NCI-H146 (cell line): ENCODE results near the gene TMEM163.
"Not testable (repeated sequence)": the region's sequence is repeated elsewhere in the genome, so short reads cannot be mapped to it uniquely, and the experiment has no call there.

Source experiments
- DNase-seq: peaks from one replicate; lab custom pipeline; 2025; lab: John Stamatoyannopoulos, UW

TMEM163 gene

GRCh38 chr2:134581877-134582546 is 136.8 kb downstream of the TMEM163 start:
- no peak for DNase-seq

- DNase-seq = no peak
These were observed 140.5 kb downstream of the TMEM163 start for GRCh38 chr2:134578316-134578715.

GRCh38 chr2:134576478-134576877 is 142.3 kb downstream of the TMEM163 start:
- no peak for DNase-seq

GRCh38 chr2:134575888-134576287 is 142.9 kb downstream of the TMEM163 start:
- no peak for DNase-seq

GRCh38 chr2:134574611-134575330 is 144.0 kb downstream of the TMEM163 start:
- DNase-seq = peak; percentile 52

- no peak for DNase-seq
These were observed 145.1 kb downstream of the TMEM163 start for GRCh38 chr2:134573724-134574123.

GRCh38 chr2:134573085-134573370 is 145.8 kb downstream of the TMEM163 start:
- no peak for DNase-seq

- DNase-seq = no peak
These were observed 146.3 kb downstream of the TMEM163 start for GRCh38 chr2:134572314-134573084.

GRCh38 chr2:134570676-134571075 is 148.1 kb downstream of the TMEM163 start:
- no peak for DNase-seq

- DNase-seq = no peak
These were observed 150.4 kb downstream of the TMEM163 start for GRCh38 chr2:134568413-134568812.

GRCh38 chr2:134567666-134568065 is 151.1 kb downstream of the TMEM163 start:
- no peak for DNase-seq

GRCh38 chr2:134564955-134565354 is 153.8 kb downstream of the TMEM163 start:
- not testable (repeated sequence) for DNase-seq

GRCh38 chr2:134564549-134564948 is 154.3 kb downstream of the TMEM163 start:
- DNase-seq = no peak

- DNase-seq = peak; percentile 98
These were observed 160.5 kb downstream of the TMEM163 start for GRCh38 chr2:134558208-134558830.

GRCh38 chr2:134555411-134555810 is 163.4 kb downstream of the TMEM163 start:
- peak; percentile 49 for DNase-seq

- DNase-seq = no peak
These were observed 165.1 kb downstream of the TMEM163 start for GRCh38 chr2:134553657-134554056.

- no peak for DNase-seq
These were observed 168.1 kb downstream of the TMEM163 start for GRCh38 chr2:134550566-134551164.

GRCh38 chr2:134549104-134549503 is 169.7 kb downstream of the TMEM163 start:
- no peak for DNase-seq

GRCh38 chr2:134540990-134541389 is 177.8 kb downstream of the TMEM163 start:
- DNase-seq = no peak

GRCh38 chr2:134539981-134540380 is 178.8 kb downstream of the TMEM163 start:
- peak; percentile 74 for DNase-seq

- DNase-seq = no peak
These were observed 181.1 kb downstream of the TMEM163 start for GRCh38 chr2:134537702-134538101.

- no peak for DNase-seq
These were observed 181.7 kb downstream of the TMEM163 start for GRCh38 chr2:134537121-134537520.
